HG03060 (cell line): ENCODE data around the gene FADS2.

Source experiments
- ATAC-seq: cut with Tn5 transposase; IDR thresholded peaks from one replicate; pipeline ENCODE4 v1.9.1; 2021; ENCODE audit warnings: low read depth, moderate number of reproducible peaks; ENCODE audit not compliant: unreplicated experiment

FADS2 gene

GRCh38 chr11:61842528-61842820 lies 14.4 kb downstream of the FADS2 start:
- no peak for ATAC-seq

GRCh38 chr11:61844909-61845565 lies 16.9 kb downstream of the FADS2 start:
- ATAC-seq = no peak

GRCh38 chr11:61846362-61847020 lies 18.4 kb downstream of the FADS2 start:
- ATAC-seq = no peak

- ATAC-seq = no peak
These were observed 19.9 kb downstream of the FADS2 start for GRCh38 chr11:61847914-61848581.

- no peak for ATAC-seq
These were observed 20.5 kb downstream of the FADS2 start for GRCh38 chr11:61848631-61849030.

GRCh38 chr11:61850687-61851086 lies 22.6 kb downstream of the FADS2 start:
- no peak for ATAC-seq

- ATAC-seq = no peak
These were observed 23.2 kb downstream of the FADS2 start for GRCh38 chr11:61851113-61851899.

- no peak for ATAC-seq
These were observed 23.8 kb downstream of the FADS2 start for GRCh38 chr11:61851900-61852295.

GRCh38 chr11:61853698-61854169 lies 25.6 kb downstream of the FADS2 start:
- no peak for ATAC-seq

- no peak for ATAC-seq
These were observed 26.3 kb downstream of the FADS2 start for GRCh38 chr11:61854206-61854895.

GRCh38 chr11:61854966-61855714 lies 27.0 kb downstream of the FADS2 start:
- ATAC-seq = no peak

- no peak for ATAC-seq
These were observed 28.0 kb downstream of the FADS2 start for GRCh38 chr11:61855939-61856680.

- no peak for ATAC-seq
These were observed 32.2 kb downstream of the FADS2 start for GRCh38 chr11:61860054-61860903.

- ATAC-seq = no peak
These were observed 33.5 kb downstream of the FADS2 start for GRCh38 chr11:61861634-61862033.

- no peak for ATAC-seq
These were observed 34.8 kb downstream of the FADS2 start for GRCh38 chr11:61862714-61863547.

- no peak for ATAC-seq
These were observed 35.5 kb downstream of the FADS2 start for GRCh38 chr11:61863548-61864081.
